ENCODE data around the gene CD300C. TPM values are rescaled to one million over a fixed set of nuclear protein-coding genes. Genes with fewer than 3 reads are reported as not detected.

The CD300C gene
- total and polyA plus RNA-seq, 10 of the 15 experiments (the other 5 are each of a cell fraction or from before 2014, with no cell fraction given) = 0.12 to 0.38 (median 0.23) TPM; not detected in 3

- SMC1A ChIA-PET (ENCODE audit: uncharacterized antibody, unreplicated experiment) = interaction anchor here (4.0 kb wide), 1 partner anchor 9 kb away, joined by 21 read pairs; the partner anchor contains the start of gene CD300LB
- Histone ChIP-seq H3K9ac (ENCODE audit: control insufficient read depth, insufficient read depth, low read length) (no peak overlapping the region), H3K79me2 (ENCODE audit: control insufficient read depth, insufficient read depth, low read length) (no peaks in the 10 kb centered on the region), H3K4me2 (ENCODE audit: control insufficient read depth, insufficient read depth) (no peak overlapping the region), H3K4me3 (no peak overlapping the region), H2AFZ (ENCODE audit: control insufficient read depth, low read depth, low read length) (no peak overlapping the region), H3K27me3 (replicated peaks in 1 of 2; ENCODE audit: control insufficient read depth in 2 of 2, insufficient read depth in 2 of 2, low read length in 1 of 2) (no peaks in the 10 kb centered on the region; a peak in 1 of 4 replicates), H3K4me1 (ENCODE audit: control insufficient read depth, insufficient read depth, low read length) (peaks cover 10% of the 10 kb centered on the region), H4K20me1 (ENCODE audit: control insufficient read depth, insufficient read depth) (no peaks in the 10 kb centered on the region), H3K36me3 (ENCODE audit: control insufficient read depth in 2 of 2, insufficient read depth in 2 of 2, low read length in 1 of 2) (no peaks in the 10 kb centered on the region), H3K9me3 (replicated peaks; ENCODE audit: control insufficient read depth, insufficient read depth, low read length) (no peaks in the 10 kb centered on the region; the same call in 2 of the 3 replicates), H3K27ac (ENCODE audit: control insufficient read depth, insufficient read depth) (no peak overlapping the region)
- RAD21 ChIA-PET (ENCODE audit: unreplicated experiment) = no interaction called here
- FAIRE-seq = no peak
- POLR2A ChIA-PET = interaction anchor here (1.0 kb wide), 2 partner anchors 9 to 10 kb away, joined by 3 to 4 read pairs; no protein-coding TSS in a partner anchor
- in situ Hi-C loops (cut with MboI) = no loop called here
- TF ChIP-seq ZBED1 (IDR thresholded peaks at IDR 0.05; ENCODE audit: borderline replicate concordance) (no peak), BHLHE40 (IDR thresholded peaks at IDR 0.05; ENCODE audit: borderline replicate concordance in 1 of 2, low read depth in 2 of 2, low read length in 1 of 2) (no peak)
- CTCF ChIA-PET = interaction anchor here (0.6 to 1.4 kb wide), 2 partner anchors 42 to 228 kb away, joined by 3 to 4 read pairs; no protein-coding TSS in a partner anchor
- no peak for DNase-seq (ENCODE audit: low read depth, low spot score)
- no TSS peak for BruUV-seq (replicated peaks)
- no peak for ATAC-seq
- WGBS (ENCODE audit: insufficient coverage, insufficient replicate concordance, low lambda C conversion rate, missing lambda C conversion rate) = 60% methylated on average over 10 of the region's 10 CpGs
- intact Hi-C loops (cut with micrococcal nuclease; ENCODE audit: unreplicated experiment) = no loop called here
These were observed 23.4 kb downstream of the CD300C start for GRCh38 chr17:74522381-74523105.

GRCh38 chr17:74521701-74522201, 24.2 kb downstream of the CD300C start:
- no peak for DNase-seq (ENCODE audit: low read depth, low spot score)
- Histone ChIP-seq H3K79me2 (ENCODE audit: control insufficient read depth, insufficient read depth, low read length) (no peaks in the 10 kb centered on the region), H3K9me3 (replicated peaks; ENCODE audit: control insufficient read depth, insufficient read depth, low read length) (no peaks in the 10 kb centered on the region; the same call in 2 of the 3 replicates), H3K4me1 (ENCODE audit: control insufficient read depth, insufficient read depth, low read length) (peaks cover 10% of the 10 kb centered on the region), H4K20me1 (ENCODE audit: control insufficient read depth, insufficient read depth) (no peaks in the 10 kb centered on the region), H3K4me3 (no peak overlapping the region), H3K36me3 (ENCODE audit: control insufficient read depth in 2 of 2, insufficient read depth in 2 of 2, low read length in 1 of 2) (no peaks in the 10 kb centered on the region), H3K27ac (ENCODE audit: control insufficient read depth, insufficient read depth) (no peak overlapping the region), H3K4me2 (ENCODE audit: control insufficient read depth, insufficient read depth) (no peak overlapping the region), H2AFZ (ENCODE audit: control insufficient read depth, low read depth, low read length) (no peak overlapping the region), H3K27me3 (replicated peaks in 1 of 2; ENCODE audit: control insufficient read depth in 2 of 2, insufficient read depth in 2 of 2, low read length in 1 of 2) (no peaks in the 10 kb centered on the region; a peak in 1 of 4 replicates), H3K9ac (ENCODE audit: control insufficient read depth, insufficient read depth, low read length) (no peak overlapping the region)
- ChIA-PET CTCF (interaction anchor here (0.6 to 1.4 kb wide), 4 partner anchors 11 to 229 kb away, joined by 3 to 4 read pairs (median 3); partner anchors contain the start of gene GPR142), POLR2A (interaction anchor here (1.0 kb wide), 2 partner anchors 9 to 10 kb away, joined by 3 to 4 read pairs; no protein-coding TSS in a partner anchor), SMC1A (ENCODE audit: uncharacterized antibody, unreplicated experiment) (interaction anchor here (2.0 to 4.0 kb wide), 2 partner anchors 10 kb away, joined by 8 to 21 read pairs; partner anchors contain the start of gene CD300LB), RAD21 (ENCODE audit: unreplicated experiment) (interaction anchor here (1.2 kb wide), 1 partner anchor 79 kb away, joined by 3 read pairs; no protein-coding TSS in a partner anchor)
- intact Hi-C loops (cut with micrococcal nuclease; ENCODE audit: unreplicated experiment) = no loop called here
- peak; percentile 68 for ATAC-seq
- 2% methylated on average over 6 of the region's 9 CpGs for WGBS (ENCODE audit: insufficient coverage, insufficient replicate concordance, low lambda C conversion rate, missing lambda C conversion rate)
- FAIRE-seq = no peak
- no TSS peak for BruUV-seq (replicated peaks)
- in situ Hi-C loops (cut with MboI) = no loop called here
- TF ChIP-seq NR2F1 (conservative IDR thresholded peaks at IDR 0.05) = no peak
- 0 out of 2 replicates have a peak, but pooled peaks have one; percentile 21 for TF ChIP-seq TCF12 (IDR thresholded peaks at IDR 0.05; ENCODE audit: low read depth, low read length)
- TF ChIP-seq, protein P1, sequence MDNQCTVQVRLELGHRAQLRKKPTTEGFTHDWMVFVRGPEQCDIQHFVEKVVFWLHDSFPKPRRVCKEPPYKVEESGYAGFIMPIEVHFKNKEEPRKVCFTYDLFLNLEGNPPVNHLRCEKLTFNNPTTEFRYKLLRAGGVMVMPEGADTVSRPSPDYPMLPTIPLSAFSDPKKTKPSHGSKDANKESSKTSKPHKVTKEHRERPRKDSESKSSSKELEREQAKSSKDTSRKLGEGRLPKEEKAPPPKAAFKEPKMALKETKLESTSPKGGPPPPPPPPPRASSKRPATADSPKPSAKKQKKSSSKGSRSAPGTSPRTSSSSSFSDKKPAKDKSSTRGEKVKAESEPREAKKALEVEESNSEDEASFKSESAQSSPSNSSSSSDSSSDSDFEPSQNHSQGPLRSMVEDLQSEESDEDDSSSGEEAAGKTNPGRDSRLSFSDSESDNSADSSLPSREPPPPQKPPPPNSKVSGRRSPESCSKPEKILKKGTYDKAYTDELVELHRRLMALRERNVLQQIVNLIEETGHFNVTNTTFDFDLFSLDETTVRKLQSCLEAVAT (IDR thresholded peaks at IDR 0.05) = peak; percentile 3; the same call in 1 of the 2 replicates
- 0 out of 2 replicates have a peak, but pooled peaks have one; percentile 28 for TF ChIP-seq DPF2 (IDR thresholded peaks at IDR 0.05)
- TF ChIP-seq IKZF2 (IDR thresholded peaks at IDR 0.05) = peak; percentile 30 to 56; a peak in 2 of 4 replicates
- no peak for TF ChIP-seq SMAD5 (IDR thresholded peaks at IDR 0.05; ENCODE audit: low read depth)
- TF ChIP-seq, protein P2, sequence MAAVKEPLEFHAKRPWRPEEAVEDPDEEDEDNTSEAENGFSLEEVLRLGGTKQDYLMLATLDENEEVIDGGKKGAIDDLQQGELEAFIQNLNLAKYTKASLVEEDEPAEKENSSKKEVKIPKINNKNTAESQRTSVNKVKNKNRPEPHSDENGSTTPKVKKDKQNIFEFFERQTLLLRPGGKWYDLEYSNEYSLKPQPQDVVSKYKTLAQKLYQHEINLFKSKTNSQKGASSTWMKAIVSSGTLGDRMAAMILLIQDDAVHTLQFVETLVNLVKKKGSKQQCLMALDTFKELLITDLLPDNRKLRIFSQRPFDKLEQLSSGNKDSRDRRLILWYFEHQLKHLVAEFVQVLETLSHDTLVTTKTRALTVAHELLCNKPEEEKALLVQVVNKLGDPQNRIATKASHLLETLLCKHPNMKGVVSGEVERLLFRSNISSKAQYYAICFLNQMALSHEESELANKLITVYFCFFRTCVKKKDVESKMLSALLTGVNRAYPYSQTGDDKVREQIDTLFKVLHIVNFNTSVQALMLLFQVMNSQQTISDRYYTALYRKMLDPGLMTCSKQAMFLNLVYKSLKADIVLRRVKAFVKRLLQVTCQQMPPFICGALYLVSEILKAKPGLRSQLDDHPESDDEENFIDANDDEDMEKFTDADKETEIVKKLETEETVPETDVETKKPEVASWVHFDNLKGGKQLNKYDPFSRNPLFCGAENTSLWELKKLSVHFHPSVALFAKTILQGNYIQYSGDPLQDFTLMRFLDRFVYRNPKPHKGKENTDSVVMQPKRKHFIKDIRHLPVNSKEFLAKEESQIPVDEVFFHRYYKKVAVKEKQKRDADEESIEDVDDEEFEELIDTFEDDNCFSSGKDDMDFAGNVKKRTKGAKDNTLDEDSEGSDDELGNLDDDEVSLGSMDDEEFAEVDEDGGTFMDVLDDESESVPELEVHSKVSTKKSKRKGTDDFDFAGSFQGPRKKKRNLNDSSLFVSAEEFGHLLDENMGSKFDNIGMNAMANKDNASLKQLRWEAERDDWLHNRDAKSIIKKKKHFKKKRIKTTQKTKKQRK (IDR thresholded peaks at IDR 0.05; ENCODE audit: low read depth, low read length) = no peak
- no peak for TF ChIP-seq MEF2A (IDR thresholded peaks at IDR 0.05; ENCODE audit: insufficient read depth, low read depth, low read length)

Measured in GM12878 (cell line).